ENCODE measurements around the gene PDE4D.

- no peak for TF ChIP-seq CTCF (IDR thresholded peaks at IDR 0.05; ENCODE audit: low read length)
- no peak for TF ChIP-seq EZH2 (optimal IDR thresholded peaks at IDR 0.05; ENCODE audit: low read depth, low read length)
These were observed 107.2 kb downstream of the PDE4D start for GRCh38 chr5:59786334-59786805.

Data from MM.1S (cell line).